ENCODE measurements around the gene RRP1B.

GRCh38 chr21:43643193-43643592 lies 16.2 kb upstream of the RRP1B start:
- TF ChIP-seq ATF3 (IDR thresholded peaks at IDR 0.05) (no peak), CTCF (IDR thresholded peaks at IDR 0.05; ENCODE audit: low read depth, low read length, missing input control) (no peak), RAD21 (IDR thresholded peaks at IDR 0.05) (no peak)

Data from liver (tissue), 3 donors.